GM19043 (cell line): ENCODE measurements around the gene HJURP.

ENCODE experiments used
- ATAC-seq: cut with Tn5 transposase; IDR thresholded peaks from one replicate; pipeline ENCODE4 v1.9.1; 2021; ENCODE audit warnings: low read depth; ENCODE audit not compliant: unreplicated experiment

Gene HJURP

DNA sequence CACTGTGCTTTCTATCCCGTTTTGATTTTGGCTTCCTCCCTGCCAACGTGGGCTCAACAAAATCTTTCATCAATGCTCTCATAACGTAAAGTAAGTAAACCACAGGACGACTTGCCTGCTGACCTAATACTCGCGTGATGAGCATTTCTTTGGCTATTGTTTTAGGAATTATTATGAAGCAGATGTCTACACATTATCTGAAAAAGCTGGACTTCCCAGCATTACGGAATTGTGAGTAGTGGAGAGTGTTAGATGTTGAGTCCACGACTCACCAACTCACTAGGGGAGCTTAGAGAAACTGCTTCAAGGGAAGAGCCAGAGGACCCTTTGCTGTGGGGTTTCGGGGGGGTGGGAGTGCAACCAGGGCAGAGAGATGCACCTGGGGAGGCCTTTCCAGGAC is 21.9 kb downstream of the HJURP start:
- no peak for ATAC-seq

DNA sequence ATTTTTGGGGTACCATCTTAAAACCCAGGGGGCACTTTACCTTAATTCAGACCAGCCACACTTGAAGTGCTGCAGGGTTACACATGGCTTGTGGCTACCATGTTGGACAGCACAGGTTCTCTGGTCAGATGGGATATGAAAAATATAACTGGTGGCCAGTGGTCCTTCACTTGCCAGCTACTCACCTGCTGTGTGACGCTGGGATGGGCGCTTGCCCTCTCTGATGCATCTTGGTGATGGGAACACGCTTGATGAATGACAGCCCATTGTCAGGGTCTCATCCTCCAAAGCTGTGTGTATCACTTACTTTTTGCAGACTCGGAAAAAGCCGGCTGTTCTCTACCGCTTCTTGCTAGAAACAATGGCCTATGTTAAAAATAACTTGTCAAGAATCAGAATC is 22.5 kb downstream of the HJURP start:
- ATAC-seq: no peak

DNA sequence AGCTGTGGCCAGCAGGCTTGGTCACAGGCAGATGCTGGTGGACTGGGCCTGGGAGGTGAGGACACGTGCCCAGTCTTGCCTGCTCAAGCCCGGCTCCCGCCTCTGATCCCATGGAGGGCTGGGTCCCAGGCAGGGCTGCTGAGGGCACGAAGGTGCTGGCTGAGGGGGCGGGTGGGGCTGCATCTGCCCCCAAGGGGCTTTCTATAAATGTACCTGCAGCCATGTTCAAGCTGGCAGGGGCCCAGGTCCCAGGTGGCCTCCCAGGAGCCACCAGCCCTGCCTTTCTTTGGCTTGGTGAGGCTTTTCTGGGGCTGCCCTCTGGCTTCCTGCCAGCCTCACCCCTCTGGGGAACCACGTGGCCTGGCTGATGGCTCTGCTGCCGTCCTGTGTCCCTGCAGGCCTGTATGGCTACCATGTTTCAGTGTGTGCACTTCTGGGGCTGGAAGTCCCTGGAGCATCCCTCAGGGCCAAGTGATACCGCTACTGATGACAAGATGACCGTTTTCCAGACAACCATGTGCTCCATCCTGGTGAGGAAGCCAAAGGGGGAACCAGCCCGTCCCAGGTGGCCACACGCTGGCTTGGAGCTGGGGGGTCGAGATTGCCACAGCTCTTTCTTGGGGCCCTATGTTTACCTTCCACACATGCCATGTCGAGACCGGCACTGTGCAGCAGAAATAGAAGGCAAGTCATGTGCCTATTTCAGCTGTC is 23.2 kb downstream of the HJURP start:
- ATAC-seq: no peak

DNA sequence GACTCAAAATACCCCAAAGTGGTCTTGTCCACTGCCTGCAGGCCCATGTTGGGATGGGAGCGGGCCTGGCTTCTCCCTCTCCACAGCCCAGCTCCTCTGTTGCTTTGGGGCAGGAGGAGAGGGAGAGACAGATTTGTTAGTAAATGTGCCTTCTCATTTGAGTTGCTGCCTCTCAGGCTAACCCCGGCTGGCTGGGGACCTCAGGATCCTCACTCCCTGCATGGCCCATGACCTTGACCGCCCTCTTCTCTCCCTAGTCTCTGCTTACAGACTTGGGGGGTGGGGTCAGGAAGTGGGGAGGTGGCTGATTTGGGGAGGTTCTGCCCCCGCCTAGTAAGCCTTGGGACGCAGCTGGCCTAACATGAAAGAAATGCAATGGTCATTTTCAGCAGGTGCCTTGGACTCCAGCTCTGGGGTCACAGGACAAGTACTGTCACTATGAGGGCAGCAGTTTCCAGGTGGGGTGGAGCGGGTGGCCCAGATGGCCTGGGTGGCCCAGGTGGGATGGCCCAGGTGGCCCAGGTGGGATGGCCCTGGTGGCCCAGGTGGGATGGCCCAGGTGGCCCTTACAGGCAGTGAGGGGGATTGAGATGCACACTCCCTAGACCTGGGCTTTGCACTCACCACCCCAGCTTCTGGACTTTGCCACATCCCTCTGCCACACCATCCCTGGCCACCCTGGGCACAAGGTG is 24.1 kb downstream of the HJURP start:
- ATAC-seq: no peak

DNA sequence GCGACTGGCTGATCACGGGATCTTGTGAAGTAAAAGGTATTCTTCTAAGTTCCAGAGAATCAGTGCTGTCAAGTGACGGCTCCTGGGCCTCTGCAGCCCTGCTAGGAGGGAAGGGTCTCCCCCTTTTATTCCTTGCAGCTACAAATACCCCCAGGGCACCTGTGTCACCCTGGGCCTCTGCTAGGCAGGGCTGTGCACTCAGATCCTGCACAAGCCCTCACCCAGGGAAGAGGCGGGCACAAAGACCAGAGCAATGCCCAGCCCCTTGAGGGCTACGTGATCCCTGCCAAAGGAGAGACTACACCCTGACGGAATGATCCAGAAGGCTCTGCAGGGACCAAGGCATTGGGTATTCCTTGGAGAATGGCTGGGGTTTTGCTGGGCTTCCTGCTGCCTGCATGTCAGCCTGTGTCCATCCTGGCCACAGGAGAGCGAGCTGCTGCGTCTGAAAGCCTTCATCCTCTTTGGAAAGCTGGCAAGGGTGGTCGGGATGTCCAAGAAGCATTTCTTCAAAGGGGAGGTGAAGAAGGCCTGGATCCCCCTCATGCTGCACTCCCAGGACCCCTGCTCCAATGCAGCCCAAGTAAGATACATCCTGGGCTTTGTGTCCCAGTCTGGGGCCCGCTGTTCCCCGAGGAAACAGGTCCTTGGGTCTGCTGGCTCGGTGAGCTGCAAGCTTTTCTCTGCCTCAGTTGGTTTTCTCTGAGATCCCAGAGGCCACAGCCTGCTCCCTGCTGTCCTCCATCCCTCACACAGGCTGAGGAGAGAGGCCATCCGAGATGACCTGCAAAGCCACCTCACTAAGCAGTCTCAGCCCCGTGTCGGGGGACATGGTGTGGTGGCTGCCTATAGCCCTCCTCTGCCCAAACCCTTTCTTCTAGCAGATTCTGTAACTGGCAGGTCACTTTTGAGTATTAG is 24.9 kb downstream of the HJURP start:
- ATAC-seq: no peak

DNA sequence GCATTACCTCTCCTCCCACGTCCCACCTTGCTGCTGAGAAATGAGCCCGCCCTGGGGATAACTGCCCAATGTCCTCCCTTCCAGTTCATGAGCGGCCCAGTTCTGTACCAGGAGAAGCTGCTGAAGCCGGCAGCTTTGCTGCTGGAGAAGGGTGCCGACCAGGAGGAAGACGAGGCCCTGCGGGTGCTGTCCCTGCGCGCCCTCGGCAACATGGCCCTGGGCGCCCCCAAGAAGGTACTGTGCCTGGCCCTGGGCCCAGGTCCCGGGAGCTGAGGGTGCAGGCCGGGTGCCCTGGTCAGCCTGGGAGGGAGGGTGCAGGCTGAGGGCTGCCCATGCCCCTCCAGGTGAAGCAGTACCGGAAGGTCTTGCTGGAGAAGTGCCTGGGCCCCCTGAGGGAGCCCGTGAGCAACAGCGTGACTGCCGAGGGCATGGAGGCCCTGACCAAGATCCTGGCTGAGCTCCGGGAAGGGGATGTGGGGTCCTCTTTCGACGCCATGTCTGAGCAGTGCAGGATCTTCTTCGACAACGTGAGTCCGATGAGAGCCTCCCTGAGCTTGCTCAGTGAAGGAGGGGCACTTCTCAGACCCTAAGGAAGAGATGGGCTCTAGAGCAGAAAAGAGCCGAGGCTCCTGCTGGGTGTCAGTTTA is 25.7 kb downstream of the HJURP start:
- no peak for ATAC-seq

- ATAC-seq: no peak
Observed at GRCh38 chr2:233824373-233824772, 30.0 kb downstream of the HJURP start.

DNA sequence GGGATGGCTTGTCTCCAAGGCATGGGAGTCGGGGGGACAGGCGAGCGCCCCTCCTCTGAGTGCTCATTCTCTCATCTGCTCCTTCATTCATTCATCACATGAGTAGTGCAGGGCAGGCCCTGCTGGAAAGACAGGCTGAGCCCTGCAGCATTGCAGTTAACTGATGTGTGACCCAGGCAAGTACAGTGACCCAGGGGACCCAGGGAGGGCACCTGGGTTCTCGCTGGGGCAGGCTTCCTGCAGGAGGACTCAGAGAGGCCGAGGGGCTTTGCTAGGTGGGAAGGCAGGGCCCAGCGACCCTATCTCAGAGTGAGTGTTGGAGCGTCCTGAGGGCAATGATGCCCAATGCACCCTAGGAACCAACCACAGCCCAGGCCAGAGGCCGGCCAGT is 30.6 kb downstream of the HJURP start:
- no peak for ATAC-seq

DNA sequence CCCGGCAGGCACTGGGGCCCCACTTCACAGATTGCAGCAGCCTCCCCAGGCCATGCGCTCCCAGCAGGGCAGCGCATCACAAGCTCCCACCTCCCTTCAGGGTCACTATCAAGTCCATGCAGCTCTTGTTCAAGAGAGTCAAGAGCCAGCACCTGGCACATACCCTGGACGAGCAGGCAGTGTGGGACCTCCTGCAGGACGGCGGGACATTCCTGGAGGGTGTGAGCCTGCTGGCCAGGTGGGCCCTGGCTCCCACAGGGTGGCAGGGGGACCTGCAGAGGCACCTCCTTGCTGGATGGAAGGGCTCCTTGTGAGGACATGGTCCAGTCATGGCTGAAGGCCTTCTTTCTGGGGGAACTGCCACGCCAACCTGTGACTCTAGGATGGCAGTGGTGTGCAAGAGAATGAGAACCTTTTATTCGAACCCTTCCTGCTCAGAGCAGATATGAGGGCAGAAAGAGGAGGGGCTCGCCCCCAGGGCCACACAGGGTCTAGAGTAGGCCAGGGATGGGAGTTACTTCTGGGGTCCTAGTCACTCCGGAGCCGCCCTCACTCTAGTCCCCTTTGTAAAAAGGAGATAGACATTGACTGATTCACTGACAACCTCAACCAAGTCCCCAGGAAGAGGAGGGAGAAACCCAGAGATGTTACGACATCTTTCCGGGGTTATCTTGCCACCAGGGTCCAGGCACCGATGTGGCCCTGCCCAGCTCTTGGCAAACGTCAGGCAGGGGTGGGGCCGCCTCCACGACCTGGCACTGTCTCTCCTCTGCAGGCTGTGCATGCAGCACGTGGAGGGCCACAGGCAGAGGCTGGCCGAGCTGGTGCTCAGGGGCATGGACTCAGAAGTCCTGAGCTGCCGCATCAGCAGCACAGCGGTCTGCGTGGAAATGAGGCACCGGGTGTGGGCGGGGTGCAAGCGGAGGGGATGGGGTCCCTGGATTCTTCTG is 31.3 kb downstream of the HJURP start:
- no peak for ATAC-seq

- no peak for ATAC-seq
Observed at GRCh38 chr2:233822101-233822771, 32.1 kb downstream of the HJURP start.

GRCh38 chr2:233821709-233822100 is 32.6 kb downstream of the HJURP start:
- no peak for ATAC-seq

- no peak for ATAC-seq
Observed at GRCh38 chr2:233821196-233821595, 33.1 kb downstream of the HJURP start.

- ATAC-seq: no peak
Observed at GRCh38 chr2:233820774-233821105, 33.6 kb downstream of the HJURP start.

DNA sequence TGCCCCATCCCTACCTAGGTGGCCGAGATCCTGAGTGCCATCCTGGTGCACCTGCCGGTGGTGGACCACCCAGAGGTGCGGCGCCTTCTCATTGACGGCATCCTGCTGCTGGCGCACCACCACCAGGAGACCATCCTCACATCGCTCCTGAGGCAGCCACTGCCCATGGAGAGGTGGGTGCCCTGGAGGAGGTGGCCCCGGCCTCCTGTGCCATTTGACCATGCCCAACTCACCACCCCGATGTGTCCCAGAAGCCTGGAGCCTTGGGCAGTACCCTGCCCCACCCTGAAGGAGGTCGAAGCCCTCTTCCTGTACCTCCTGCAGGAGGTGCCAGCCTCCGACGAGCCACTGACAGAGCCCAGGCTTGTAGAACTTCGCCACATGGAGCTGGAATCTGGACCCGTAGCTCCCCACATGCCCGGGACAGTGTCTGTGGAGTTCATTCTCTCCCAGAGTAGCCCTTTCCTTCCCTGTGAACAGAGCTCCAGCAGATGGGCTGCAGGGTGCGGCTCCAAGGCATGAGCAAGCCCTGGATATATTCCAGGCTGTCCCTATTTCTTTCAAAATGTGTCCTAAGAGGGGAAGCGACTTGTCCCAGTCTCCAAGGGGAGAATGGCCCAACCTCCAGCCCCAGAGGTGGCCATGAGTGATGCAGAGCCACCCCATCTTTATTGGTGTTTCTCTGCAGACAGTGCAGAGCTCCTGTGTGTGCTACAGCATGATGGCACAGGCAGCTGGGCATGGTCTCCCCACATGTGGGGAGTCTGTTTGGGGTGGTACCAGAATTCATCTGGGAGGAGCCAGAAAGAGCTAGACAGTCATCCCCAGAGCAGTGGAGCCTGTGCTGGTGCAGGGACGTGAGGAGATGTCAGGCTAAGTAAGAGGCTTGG is 34.2 kb downstream of the HJURP start:
- no peak for ATAC-seq

GRCh38 chr2:233818639-233819621 is 35.4 kb downstream of the HJURP start:
- ATAC-seq: no peak

GRCh38 chr2:233817995-233818638 is 36.2 kb downstream of the HJURP start:
- no peak for ATAC-seq
